Transverse colon (tissue), 4 donors: ENCODE data around the gene NASP.

ENCODE experiments used
- CTCF ChIP-seq, 5 experiments: fragments of 200-600 bp in 3 of 5; fragments of 450-650 bp in 2 of 5; sonication (generic) in 3 of 5; IDR thresholded peaks; 1 replicate in 2 of 5; 2 replicates in 3 of 5; pipeline ENCODE4 v1.5.1; 2016 to 2017; ENCODE audit warnings: antibody characterized with exemption in 5 of 5, inconsistent platforms in 3 of 5, mild to moderate bottlenecking in 2 of 5, moderate library complexity in 1 of 5
- EP300 ChIP-seq: sonication (generic); formaldehyde crosslinking; IDR thresholded peaks from one replicate; pipeline ENCODE4 v1.6.1; 2017; ENCODE audit warnings: antibody characterized with exemption, low read depth
- POLR2A ChIP-seq: fragments of 450-650 bp; IDR thresholded peaks from one replicate; pipeline ENCODE4 v1.6.1; 2016; ENCODE audit warnings: antibody characterized with exemption, mild to moderate bottlenecking, moderate library complexity
- POLR2AphosphoS5 ChIP-seq, 3 donors: sonication (generic); formaldehyde crosslinking; IDR thresholded peaks; one replicate each; pipeline ENCODE4 v1.6.1; 2016; ENCODE audit warnings: antibody characterized with exemption in 3 of 3

GRCh38 chr1:45619149-45619921 lies 35.5 kb downstream of the NASP start:
- no peak for TF ChIP-seq POLR2A
- no peak for TF ChIP-seq CTCF (IDR thresholded peaks at IDR 0.05)
- TF ChIP-seq EP300: no peak
- TF ChIP-seq POLR2AphosphoS5 (IDR thresholded peaks at IDR 0.05): peak in 2 of 3 donors; percentile 7 to 44
